ENCODE data around the gene ZNF488. TPM values are rescaled to one million over a fixed set of nuclear protein-coding genes. Genes with fewer than 3 reads are reported as not detected.

Gene ZNF488
- total RNA-seq, 1 donor from 2014 or later, result 0.08 TPM

- DNase-seq (ENCODE audit: low spot score) (peak; percentile 37), ATAC-seq (no peak)
Measured at GRCh38 chr10:47368431-47369180, 15.5 kb downstream of the ZNF488 start.

GRCh38 chr10:47367646-47368045 lies 16.4 kb downstream of the ZNF488 start:
- DNase-seq (ENCODE audit: low spot score) (peak; percentile 26), ATAC-seq (no peak)

- ATAC-seq (no peak), DNase-seq (ENCODE audit: low spot score) (no peak)
Measured at GRCh38 chr10:47366731-47367460, 17.2 kb downstream of the ZNF488 start.

- no peak for ATAC-seq
- peak; percentile 18 for DNase-seq (ENCODE audit: low spot score)
Measured at GRCh38 chr10:47366181-47366631, 17.9 kb downstream of the ZNF488 start.

- ATAC-seq (no peak), DNase-seq (ENCODE audit: low spot score) (no peak)
Measured at GRCh38 chr10:47365431-47366180, 18.5 kb downstream of the ZNF488 start.

GRCh38 chr10:47364911-47365310 lies 19.2 kb downstream of the ZNF488 start:
- DNase-seq (ENCODE audit: low spot score), result no peak

GRCh38 chr10:47364366-47364765 lies 19.7 kb downstream of the ZNF488 start:
- ATAC-seq (no peak), DNase-seq (ENCODE audit: low spot score) (no peak)

More at GRCh38 chr10:47364911-47365310, 19.2 kb downstream of the ZNF488 start:
- no peak for ATAC-seq

GRCh38 chr10:47363781-47364180 lies 20.3 kb downstream of the ZNF488 start:
- DNase-seq (ENCODE audit: low spot score) (no peak), ATAC-seq (peak; percentile 73)

- no peak for ATAC-seq
Measured at GRCh38 chr10:47362199-47362598, 21.9 kb downstream of the ZNF488 start.

GRCh38 chr10:47361293-47361692 lies 22.8 kb downstream of the ZNF488 start:
- ATAC-seq (peak; percentile 56), DNase-seq (ENCODE audit: low spot score) (no peak)

More at GRCh38 chr10:47362199-47362598, 21.9 kb downstream of the ZNF488 start:
- DNase-seq (ENCODE audit: low spot score), result no peak

- DNase-seq (ENCODE audit: low spot score) (no peak), ATAC-seq (no peak)
Measured at GRCh38 chr10:47360419-47361040, 23.6 kb downstream of the ZNF488 start.

GRCh38 chr10:47359626-47360418 lies 24.3 kb downstream of the ZNF488 start:
- DNase-seq (ENCODE audit: low spot score) (no peak), ATAC-seq (no peak)

GRCh38 chr10:47359101-47359500 lies 25.0 kb downstream of the ZNF488 start:
- no peak for DNase-seq (ENCODE audit: low spot score)
- no peak for ATAC-seq

- no peak for ATAC-seq
- no peak for DNase-seq (ENCODE audit: low spot score)
Measured at GRCh38 chr10:47358457-47358856, 25.6 kb downstream of the ZNF488 start.

- ATAC-seq, result no peak
- DNase-seq (ENCODE audit: low spot score), result no peak
Measured at GRCh38 chr10:47357911-47358310, 26.2 kb downstream of the ZNF488 start.

GRCh38 chr10:47357131-47357582 lies 26.9 kb downstream of the ZNF488 start:
- ATAC-seq (no peak), DNase-seq (ENCODE audit: low spot score) (no peak)

- DNase-seq (ENCODE audit: low spot score) (no peak), ATAC-seq (no peak)
Measured at GRCh38 chr10:47356708-47357107, 27.4 kb downstream of the ZNF488 start.

- ATAC-seq (no peak), DNase-seq (ENCODE audit: low spot score) (no peak)
Measured at GRCh38 chr10:47354900-47355299, 29.2 kb downstream of the ZNF488 start.

- no peak for ATAC-seq
- no peak for DNase-seq (ENCODE audit: low spot score)
Measured at GRCh38 chr10:47354165-47354564, 29.9 kb downstream of the ZNF488 start.

GRCh38 chr10:47353351-47353750 lies 30.7 kb downstream of the ZNF488 start:
- ATAC-seq (no peak), DNase-seq (ENCODE audit: low spot score) (no peak)

Data from left lobe of liver (tissue), 2 donors.